Measurements from ENCODE around the gene RAB31.

RAB31 gene

DNA sequence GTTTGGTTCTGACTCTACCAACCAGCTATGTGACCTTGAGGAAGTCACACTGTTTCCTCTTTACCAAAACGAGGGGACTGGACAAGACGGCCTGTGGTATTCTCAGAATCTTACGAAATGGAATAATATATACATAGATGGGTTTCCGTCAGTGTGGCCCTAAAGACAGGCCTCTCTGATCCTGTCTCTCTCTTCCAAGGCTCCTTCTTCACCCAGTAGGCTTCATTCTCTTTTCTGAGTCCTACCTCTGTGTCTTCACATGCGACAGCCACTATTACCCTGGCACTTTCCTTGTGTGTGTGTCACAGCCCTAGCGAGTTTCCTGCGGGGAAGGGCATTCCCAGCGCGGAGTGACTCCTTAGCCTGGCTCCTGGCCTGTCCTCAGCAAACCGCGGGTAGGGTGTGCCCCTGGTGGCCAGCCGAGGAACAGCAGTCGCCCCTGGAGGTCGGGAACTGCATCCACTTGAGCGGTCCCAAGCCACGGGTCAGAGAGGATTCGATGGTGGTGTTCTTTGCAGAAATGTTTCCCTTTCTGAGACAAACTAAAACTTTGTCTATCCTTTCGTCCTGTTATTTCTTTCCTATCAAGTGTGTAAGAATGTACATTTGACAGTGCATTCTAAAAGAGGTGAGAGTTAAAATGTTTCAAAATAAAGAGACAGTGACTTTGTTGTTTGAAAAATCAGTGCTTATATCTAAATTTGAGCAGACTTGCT, 63.3 kb downstream of the RAB31 start (continued):
- TF ChIP-seq, protein P1, sequence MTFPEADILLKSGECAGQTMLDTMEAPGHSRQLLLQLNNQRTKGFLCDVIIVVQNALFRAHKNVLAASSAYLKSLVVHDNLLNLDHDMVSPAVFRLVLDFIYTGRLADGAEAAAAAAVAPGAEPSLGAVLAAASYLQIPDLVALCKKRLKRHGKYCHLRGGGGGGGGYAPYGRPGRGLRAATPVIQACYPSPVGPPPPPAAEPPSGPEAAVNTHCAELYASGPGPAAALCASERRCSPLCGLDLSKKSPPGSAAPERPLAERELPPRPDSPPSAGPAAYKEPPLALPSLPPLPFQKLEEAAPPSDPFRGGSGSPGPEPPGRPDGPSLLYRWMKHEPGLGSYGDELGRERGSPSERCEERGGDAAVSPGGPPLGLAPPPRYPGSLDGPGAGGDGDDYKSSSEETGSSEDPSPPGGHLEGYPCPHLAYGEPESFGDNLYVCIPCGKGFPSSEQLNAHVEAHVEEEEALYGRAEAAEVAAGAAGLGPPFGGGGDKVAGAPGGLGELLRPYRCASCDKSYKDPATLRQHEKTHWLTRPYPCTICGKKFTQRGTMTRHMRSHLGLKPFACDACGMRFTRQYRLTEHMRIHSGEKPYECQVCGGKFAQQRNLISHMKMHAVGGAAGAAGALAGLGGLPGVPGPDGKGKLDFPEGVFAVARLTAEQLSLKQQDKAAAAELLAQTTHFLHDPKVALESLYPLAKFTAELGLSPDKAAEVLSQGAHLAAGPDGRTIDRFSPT (tag by site-specific recombination; IDR thresholded peaks at IDR 0.05) = no peak
- TF ChIP-seq KLF1 (tag by site-specific recombination; IDR thresholded peaks at IDR 0.05) (no peak), ZNF658 (tag by site-specific recombination; IDR thresholded peaks at IDR 0.05) (no peak), ZFP3 (tag by site-specific recombination; IDR thresholded peaks at IDR 0.05; ENCODE audit: low read depth) (no peak), ZNF140 (tag by site-specific recombination; IDR thresholded peaks at IDR 0.05) (no peak), ZNF114 (tag by site-specific recombination; IDR thresholded peaks at IDR 0.05) (no peak), ZBTB8A (tag by site-specific recombination; IDR thresholded peaks at IDR 0.05) (no peak), ZNF394 (tag by site-specific recombination; IDR thresholded peaks at IDR 0.05; ENCODE audit: borderline replicate concordance) (no peak), ZNF792 (tag by site-specific recombination; IDR thresholded peaks at IDR 0.05) (no peak), ZBTB21 (tag by site-specific recombination; IDR thresholded peaks at IDR 0.05) (no peak), ZNF133 (tag by site-specific recombination; IDR thresholded peaks at IDR 0.05) (no peak), ZNF626 (tag by site-specific recombination; IDR thresholded peaks at IDR 0.05) (no peak), EGR2 (tag by site-specific recombination; IDR thresholded peaks at IDR 0.05; ENCODE audit: low read depth) (no peak), ZFP37 (tag by site-specific recombination; IDR thresholded peaks at IDR 0.05) (0 out of 2 replicates have a peak, but pooled peaks have one; percentile 67), ZNF585B (tag by site-specific recombination; IDR thresholded peaks at IDR 0.05) (no peak), TCF7L2 (IDR thresholded peaks at IDR 0.05; ENCODE audit: borderline replicate concordance, low read depth, low read length) (no peak), ZNF302 (tag by site-specific recombination; IDR thresholded peaks at IDR 0.05; ENCODE audit: low read depth) (no peak), ZNF157 (tag by site-specific recombination; IDR thresholded peaks at IDR 0.05) (no peak), ZNF112 (tag by site-specific recombination; IDR thresholded peaks at IDR 0.05) (no peak), MEIS1 (CRISPR knock-in tag; IDR thresholded peaks at IDR 0.05; ENCODE audit: borderline replicate concordance) (no peak)
- TF ChIP-seq, protein P2, sequence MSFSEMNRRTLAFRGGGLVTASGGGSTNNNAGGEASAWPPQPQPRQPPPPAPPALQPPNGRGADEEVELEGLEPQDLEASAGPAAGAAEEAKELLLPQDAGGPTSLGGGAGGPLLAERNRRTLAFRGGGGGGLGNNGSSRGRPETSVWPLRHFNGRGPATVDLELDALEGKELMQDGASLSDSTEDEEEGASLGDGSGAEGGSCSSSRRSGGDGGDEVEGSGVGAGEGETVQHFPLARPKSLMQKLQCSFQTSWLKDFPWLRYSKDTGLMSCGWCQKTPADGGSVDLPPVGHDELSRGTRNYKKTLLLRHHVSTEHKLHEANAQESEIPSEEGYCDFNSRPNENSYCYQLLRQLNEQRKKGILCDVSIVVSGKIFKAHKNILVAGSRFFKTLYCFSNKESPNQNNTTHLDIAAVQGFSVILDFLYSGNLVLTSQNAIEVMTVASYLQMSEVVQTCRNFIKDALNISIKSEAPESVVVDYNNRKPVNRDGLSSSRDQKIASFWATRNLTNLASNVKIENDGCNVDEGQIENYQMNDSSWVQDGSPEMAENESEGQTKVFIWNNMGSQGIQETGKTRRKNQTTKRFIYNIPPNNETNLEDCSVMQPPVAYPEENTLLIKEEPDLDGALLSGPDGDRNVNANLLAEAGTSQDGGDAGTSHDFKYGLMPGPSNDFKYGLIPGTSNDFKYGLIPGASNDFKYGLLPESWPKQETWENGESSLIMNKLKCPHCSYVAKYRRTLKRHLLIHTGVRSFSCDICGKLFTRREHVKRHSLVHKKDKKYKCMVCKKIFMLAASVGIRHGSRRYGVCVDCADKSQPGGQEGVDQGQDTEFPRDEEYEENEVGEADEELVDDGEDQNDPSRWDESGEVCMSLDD (tag by site-specific recombination; IDR thresholded peaks at IDR 0.05) = no peak
- TF ChIP-seq, protein P3, sequence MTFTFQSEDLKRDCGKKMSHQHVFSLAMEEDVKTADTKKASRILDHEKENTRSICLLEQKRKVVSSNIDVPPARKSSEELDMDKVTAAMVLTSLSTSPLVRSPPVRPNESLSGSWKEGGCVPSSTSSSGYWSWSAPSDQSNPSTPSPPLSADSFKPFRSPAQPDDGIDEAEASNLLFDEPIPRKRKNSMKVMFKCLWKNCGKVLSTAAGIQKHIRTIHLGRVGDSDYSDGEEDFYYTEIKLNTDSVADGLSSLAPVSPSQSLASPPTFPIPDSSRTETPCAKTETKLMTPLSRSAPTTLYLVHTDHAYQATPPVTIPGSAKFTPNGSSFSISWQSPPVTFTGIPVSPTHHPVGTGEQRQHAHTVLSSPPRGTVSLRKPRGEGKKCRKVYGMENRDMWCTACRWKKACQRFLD (tag by site-specific recombination; IDR thresholded peaks at IDR 0.05) = no peak
- TF ChIP-seq, protein P4, sequence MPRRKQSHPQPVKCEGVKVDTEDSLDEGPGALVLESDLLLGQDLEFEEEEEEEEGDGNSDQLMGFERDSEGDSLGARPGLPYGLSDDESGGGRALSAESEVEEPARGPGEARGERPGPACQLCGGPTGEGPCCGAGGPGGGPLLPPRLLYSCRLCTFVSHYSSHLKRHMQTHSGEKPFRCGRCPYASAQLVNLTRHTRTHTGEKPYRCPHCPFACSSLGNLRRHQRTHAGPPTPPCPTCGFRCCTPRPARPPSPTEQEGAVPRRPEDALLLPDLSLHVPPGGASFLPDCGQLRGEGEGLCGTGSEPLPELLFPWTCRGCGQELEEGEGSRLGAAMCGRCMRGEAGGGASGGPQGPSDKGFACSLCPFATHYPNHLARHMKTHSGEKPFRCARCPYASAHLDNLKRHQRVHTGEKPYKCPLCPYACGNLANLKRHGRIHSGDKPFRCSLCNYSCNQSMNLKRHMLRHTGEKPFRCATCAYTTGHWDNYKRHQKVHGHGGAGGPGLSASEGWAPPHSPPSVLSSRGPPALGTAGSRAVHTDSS (tag by site-specific recombination; IDR thresholded peaks at IDR 0.05) = no peak
- TF ChIP-seq, protein P5, sequence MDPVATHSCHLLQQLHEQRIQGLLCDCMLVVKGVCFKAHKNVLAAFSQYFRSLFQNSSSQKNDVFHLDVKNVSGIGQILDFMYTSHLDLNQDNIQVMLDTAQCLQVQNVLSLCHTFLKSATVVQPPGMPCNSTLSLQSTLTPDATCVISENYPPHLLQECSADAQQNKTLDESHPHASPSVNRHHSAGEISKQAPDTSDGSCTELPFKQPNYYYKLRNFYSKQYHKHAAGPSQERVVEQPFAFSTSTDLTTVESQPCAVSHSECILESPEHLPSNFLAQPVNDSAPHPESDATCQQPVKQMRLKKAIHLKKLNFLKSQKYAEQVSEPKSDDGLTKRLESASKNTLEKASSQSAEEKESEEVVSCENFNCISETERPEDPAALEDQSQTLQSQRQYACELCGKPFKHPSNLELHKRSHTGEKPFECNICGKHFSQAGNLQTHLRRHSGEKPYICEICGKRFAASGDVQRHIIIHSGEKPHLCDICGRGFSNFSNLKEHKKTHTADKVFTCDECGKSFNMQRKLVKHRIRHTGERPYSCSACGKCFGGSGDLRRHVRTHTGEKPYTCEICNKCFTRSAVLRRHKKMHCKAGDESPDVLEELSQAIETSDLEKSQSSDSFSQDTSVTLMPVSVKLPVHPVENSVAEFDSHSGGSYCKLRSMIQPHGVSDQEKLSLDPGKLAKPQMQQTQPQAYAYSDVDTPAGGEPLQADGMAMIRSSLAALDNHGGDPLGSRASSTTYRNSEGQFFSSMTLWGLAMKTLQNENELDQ (tag by site-specific recombination; IDR thresholded peaks at IDR 0.05; ENCODE audit: low read depth) = no peak
- TF ChIP-seq, protein P6, sequence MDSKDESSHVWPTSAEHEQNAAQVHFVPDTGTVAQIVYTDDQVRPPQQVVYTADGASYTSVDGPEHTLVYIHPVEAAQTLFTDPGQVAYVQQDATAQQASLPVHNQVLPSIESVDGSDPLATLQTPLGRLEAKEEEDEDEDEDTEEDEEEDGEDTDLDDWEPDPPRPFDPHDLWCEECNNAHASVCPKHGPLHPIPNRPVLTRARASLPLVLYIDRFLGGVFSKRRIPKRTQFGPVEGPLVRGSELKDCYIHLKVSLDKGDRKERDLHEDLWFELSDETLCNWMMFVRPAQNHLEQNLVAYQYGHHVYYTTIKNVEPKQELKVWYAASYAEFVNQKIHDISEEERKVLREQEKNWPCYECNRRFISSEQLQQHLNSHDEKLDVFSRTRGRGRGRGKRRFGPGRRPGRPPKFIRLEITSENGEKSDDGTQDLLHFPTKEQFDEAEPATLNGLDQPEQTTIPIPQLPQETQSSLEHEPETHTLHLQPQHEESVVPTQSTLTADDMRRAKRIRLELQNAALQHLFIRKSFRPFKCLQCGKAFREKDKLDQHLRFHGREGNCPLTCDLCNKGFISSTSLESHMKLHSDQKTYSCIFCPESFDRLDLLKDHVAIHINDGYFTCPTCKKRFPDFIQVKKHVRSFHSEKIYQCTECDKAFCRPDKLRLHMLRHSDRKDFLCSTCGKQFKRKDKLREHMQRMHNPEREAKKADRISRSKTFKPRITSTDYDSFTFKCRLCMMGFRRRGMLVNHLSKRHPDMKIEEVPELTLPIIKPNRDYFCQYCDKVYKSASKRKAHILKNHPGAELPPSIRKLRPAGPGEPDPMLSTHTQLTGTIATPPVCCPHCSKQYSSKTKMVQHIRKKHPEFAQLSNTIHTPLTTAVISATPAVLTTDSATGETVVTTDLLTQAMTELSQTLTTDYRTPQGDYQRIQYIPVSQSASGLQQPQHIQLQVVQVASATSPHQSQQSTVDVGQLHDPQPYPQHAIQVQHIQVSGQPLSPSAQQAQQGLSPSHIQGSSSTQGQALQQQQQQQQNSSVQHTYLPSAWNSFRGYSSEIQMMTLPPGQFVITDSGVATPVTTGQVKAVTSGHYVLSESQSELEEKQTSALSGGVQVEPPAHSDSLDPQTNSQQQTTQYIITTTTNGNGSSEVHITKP (tag by site-specific recombination; IDR thresholded peaks at IDR 0.05) = no peak
